SK-MEL-5 (cell line): ENCODE results near the gene GULP1. TPM values are rescaled to one million over a fixed set of nuclear protein-coding genes. Genes with fewer than 3 reads are reported as not detected.

ENCODE experiments used
- DNase-seq: peaks from one replicate; pipeline ENCODE4 v3.0.0-alpha.2; 2016; ENCODE audit warnings: low read depth, low spot score
- in situ Hi-C: cut with HindIII; loops from 2 replicates; pipeline ENCODE4 v1.10.0; 2016; ENCODE audit warnings: low sequenced_read_pairs, high pct_unique_total_duplicates, low pct_unique_long_range_greater_than_20kb
- total RNA-seq: library from RNA; depleted of rRNA; stranded (reverse); fragments of >200 nt; shearing (Covaris generic); gene quantifications from 2 replicates; pipeline ENCODE4 v1.2.3, GENCODE V29; 2014

GULP1 gene
- total RNA-seq, 1 experiment from 2014 or later, result 34.6 TPM

- in situ Hi-C loops, result no loop called here
- no peak for DNase-seq
These were observed 94.2 kb downstream of the GULP1 start for GRCh38 chr2:188385857-188386256.

GRCh38 chr2:188388831-188389230 lies 97.2 kb downstream of the GULP1 start:
- in situ Hi-C loops, result no loop called here

GRCh38 chr2:188391354-188391753 lies 99.7 kb downstream of the GULP1 start:
- in situ Hi-C loops, result no loop called here

More at GRCh38 chr2:188388831-188389230, 97.2 kb downstream of the GULP1 start:
- DNase-seq, result peak; percentile 22

GRCh38 chr2:188394931-188395472 lies 103.3 kb downstream of the GULP1 start:
- in situ Hi-C loops, result no loop called here
- no peak for DNase-seq

More at GRCh38 chr2:188391354-188391753, 99.7 kb downstream of the GULP1 start:
- no peak for DNase-seq

GRCh38 chr2:188395903-188396689 lies 104.4 kb downstream of the GULP1 start:
- no peak for DNase-seq
- in situ Hi-C loops, result no loop called here

- in situ Hi-C loops, result no loop called here
- peak; percentile 67 for DNase-seq
These were observed 107.5 kb downstream of the GULP1 start for GRCh38 chr2:188399159-188399558.

- DNase-seq, result no peak
- in situ Hi-C loops, result no loop called here
These were observed 112.0 kb downstream of the GULP1 start for GRCh38 chr2:188403676-188404075.

GRCh38 chr2:188404341-188405004 lies 112.8 kb downstream of the GULP1 start:
- no peak for DNase-seq
- in situ Hi-C loops, result no loop called here

GRCh38 chr2:188406414-188406813 lies 114.7 kb downstream of the GULP1 start:
- no peak for DNase-seq
- in situ Hi-C loops, result no loop called here

- in situ Hi-C loops, result no loop called here
- DNase-seq, result peak; percentile 7
These were observed 119.0 kb downstream of the GULP1 start for GRCh38 chr2:188410504-188411235.

GRCh38 chr2:188412190-188412589 lies 120.5 kb downstream of the GULP1 start:
- in situ Hi-C loops, result no loop called here
- DNase-seq, result no peak

GRCh38 chr2:188414411-188414810 lies 122.7 kb downstream of the GULP1 start:
- no peak for DNase-seq
- in situ Hi-C loops, result no loop called here

- in situ Hi-C loops, result no loop called here
- DNase-seq, result no peak
These were observed 123.4 kb downstream of the GULP1 start for GRCh38 chr2:188414869-188415753.

- peak; percentile 57 for DNase-seq
- in situ Hi-C loops, result no loop called here
These were observed 124.0 kb downstream of the GULP1 start for GRCh38 chr2:188415754-188416083.

- peak; percentile 75 for DNase-seq
- in situ Hi-C loops, result no loop called here
These were observed 124.7 kb downstream of the GULP1 start for GRCh38 chr2:188416367-188416766.

GRCh38 chr2:188422726-188423125 lies 131.1 kb downstream of the GULP1 start:
- no peak for DNase-seq
- in situ Hi-C loops, result no loop called here

- in situ Hi-C loops, result no loop called here
- DNase-seq, result no peak
These were observed 133.6 kb downstream of the GULP1 start for GRCh38 chr2:188425266-188425665.
